Fibroblast of skin of left quadriceps (primary cell): ENCODE results near the gene MPL.

Experiments
- DNase-seq, 2 experiments: peaks; one replicate each; pipeline ENCODE4 v3.0.0-alpha.2; 2013; ENCODE audit warnings: low read depth in 2 of 2

The MPL gene

GRCh38 chr1:43306688-43307457, 30.7 kb upstream of the MPL start:
- no peak for DNase-seq

GRCh38 chr1:43307458-43308158, 30.0 kb upstream of the MPL start:
- no peak for DNase-seq

- no peak for DNase-seq
Observed at GRCh38 chr1:43308635-43309404, 28.8 kb upstream of the MPL start.

DNA sequence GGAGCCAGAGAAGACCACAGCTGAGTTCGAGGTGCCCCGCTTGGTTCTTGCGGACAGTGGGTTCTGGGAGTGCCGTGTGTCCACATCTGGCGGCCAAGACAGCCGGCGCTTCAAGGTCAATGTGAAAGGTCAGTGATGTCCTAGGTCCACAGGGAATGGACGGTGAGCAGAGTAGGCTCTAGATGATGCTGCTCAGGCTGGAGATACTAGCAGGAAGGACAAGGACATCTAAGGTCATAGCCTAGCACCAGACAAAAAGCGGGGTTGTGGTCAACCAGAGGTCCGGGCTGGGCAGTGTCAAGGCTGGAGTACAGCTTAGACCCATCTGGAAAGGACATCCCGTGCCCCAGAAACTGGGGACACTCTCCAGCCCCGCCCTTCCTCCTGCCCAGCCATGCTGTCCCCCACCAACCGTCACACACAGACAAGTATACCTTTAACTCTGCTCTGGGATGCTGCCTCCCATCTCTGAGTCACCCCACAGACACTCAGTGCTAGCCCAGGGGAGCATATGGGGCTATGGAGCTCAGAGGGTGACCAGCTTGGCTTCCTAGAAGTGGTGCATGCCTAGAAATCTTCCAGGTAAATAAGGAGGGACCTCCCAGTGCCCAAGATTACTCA, 28.1 kb upstream of the MPL start:
- DNase-seq = no peak

GRCh38 chr1:43311521-43311920, 26.1 kb upstream of the MPL start:
- DNase-seq = no peak

GRCh38 chr1:43312212-43312623, 25.4 kb upstream of the MPL start:
- no peak for DNase-seq

- DNase-seq = no peak
Observed at GRCh38 chr1:43312663-43313515, 24.7 kb upstream of the MPL start.

DNA sequence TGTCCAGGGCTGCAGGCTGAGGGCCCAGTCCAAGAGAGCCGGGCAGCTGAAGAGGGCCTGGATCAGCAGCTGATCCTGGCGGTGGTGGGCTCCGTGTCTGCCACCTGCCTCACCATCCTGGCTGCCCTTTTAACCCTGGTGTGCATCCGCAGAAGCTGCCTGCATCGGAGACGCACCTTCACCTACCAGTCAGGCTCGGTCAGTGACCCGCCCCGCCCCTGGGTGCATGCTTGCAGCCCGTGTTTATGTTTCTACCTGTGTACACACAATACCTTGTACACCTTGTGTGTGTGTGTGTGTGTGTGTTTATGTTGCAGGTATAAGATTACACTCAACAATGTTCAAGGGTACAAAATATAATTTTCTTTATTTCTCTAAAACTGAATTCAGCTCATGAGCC, 23.8 kb upstream of the MPL start:
- no peak for DNase-seq

- no peak for DNase-seq
Observed at GRCh38 chr1:43314233-43314632, 23.4 kb upstream of the MPL start.

GRCh38 chr1:43315481-43315880, 22.1 kb upstream of the MPL start:
- DNase-seq = no peak

- no peak for DNase-seq
Observed at GRCh38 chr1:43315963-43316737, 21.5 kb upstream of the MPL start.

DNA sequence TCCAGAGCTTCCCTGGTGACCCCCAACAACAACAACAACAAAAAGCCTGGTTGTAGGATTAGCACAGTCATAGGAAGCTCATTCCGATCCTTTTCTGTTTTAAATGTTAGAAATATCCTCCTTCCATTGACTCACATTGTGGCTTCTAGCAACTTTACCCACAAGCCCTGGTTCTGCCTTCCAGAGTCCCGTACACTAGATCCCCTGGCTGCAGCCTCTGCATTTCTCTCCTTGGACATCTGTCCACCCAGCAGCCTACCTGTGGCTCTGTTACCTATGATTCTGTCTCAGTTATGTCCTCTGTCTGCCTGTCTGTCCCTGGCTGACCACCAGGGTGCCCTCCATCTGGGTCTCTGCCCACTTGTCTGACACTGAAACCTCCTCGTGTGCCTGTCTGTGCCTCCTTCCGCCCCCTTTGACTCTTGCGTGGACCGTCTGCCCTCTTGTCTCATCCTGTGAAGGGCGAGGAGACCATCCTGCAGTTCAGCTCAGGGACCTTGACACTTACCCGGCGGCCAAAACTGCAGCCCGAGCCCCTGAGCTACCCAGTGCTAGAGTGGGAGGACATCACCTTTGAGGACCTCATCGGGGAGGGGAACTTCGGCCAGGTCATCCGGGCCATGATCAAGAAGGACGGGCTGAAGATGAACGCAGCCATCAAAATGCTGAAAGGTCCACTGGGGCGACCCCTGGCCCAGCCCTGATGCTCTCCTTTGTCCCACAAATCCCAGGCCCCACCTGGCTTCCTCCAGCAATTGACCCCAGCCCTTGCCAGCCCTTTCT, 20.7 kb upstream of the MPL start:
- no peak for DNase-seq

DNA sequence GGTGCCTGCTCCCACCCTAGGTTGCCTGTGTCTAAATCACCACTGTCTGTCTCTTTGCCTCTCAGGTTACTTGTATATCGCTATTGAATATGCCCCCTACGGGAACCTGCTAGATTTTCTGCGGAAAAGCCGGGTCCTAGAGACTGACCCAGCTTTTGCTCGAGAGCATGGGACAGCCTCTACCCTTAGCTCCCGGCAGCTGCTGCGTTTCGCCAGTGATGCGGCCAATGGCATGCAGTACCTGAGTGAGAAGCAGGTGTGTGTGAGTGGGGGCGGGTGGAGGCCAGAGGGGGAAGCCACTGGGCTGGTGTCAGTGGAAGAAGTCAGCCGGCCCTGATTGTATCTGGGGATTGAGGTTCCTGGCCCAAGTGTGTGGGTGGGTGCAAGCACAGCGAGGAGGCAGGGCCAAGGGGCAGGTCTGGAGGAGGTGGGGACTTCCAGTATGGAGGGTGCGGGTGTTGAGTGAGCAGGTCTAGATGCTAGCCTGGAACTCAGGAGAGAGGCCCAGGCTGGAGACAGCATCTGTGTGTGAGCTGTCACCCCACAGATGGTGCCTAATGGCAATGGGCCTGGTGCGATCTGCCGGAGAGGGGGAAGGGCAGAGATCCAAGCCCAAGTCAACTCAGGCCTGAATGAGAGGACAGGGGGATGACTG, 19.7 kb upstream of the MPL start:
- no peak for DNase-seq

- no peak for DNase-seq
Observed at GRCh38 chr1:43318831-43319230, 18.8 kb upstream of the MPL start.

DNA sequence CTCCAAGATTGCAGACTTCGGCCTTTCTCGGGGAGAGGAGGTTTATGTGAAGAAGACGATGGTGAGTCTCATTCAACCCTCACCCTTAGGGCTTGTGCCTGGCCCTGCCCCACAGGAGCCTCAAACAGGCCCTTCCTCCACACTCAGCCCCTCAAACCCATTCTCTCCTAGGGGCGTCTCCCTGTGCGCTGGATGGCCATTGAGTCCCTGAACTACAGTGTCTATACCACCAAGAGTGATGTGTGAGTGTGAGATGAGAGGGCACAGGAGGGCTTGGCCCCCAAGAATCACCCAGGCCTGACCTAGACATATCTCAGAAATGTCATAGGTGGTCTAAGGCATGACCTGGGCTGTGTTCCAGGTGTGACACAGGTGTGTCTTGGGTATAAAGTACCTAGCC, 18.3 kb upstream of the MPL start:
- DNase-seq = no peak

GRCh38 chr1:43319766-43320165, 17.9 kb upstream of the MPL start:
- DNase-seq = no peak

- no peak for DNase-seq
Observed at GRCh38 chr1:43321331-43321891, 16.2 kb upstream of the MPL start.

DNA sequence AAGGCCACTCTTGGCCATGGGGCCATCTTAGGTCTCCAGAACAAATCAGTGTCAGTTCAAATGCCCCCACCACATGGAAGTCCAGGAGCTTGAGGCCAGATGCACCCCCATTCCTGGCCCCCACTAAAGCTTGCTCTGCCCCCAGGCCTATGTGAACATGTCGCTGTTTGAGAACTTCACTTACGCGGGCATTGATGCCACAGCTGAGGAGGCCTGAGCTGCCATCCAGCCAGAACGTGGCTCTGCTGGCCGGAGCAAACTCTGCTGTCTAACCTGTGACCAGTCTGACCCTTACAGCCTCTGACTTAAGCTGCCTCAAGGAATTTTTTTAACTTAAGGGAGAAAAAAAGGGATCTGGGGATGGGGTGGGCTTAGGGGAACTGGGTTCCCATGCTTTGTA, 15.1 kb upstream of the MPL start:
- no peak for DNase-seq

DNA sequence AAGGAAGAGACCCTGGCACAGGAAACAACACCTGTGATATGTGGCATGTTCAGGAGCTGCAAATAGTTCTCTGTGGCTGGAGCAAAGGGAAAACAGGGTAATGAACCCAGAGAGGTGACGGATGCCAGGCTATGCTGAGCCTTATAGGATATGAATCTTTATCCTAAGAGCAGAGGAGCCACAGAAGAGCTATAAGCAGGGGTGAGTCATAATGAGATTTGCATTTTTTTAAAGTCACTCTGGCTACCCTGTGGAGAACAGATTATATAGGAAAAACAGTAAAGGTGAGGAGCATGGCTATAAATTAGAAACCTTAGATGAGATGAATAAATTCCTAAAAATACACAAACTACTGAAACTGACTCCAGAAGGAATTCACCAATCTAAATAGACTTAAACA, 12.8 kb upstream of the MPL start:
- no peak for DNase-seq
